HepG2 (cell line): ENCODE measurements around the gene EFCAB8. TPM values are rescaled to one million over a fixed set of nuclear protein-coding genes. Genes with fewer than 3 reads are reported as not detected.

Experiments used
- ATM ChIP-seq: fragments of 450-650 bp; IDR thresholded peaks from 2 replicates; pipeline ENCODE4 v1.7.1; 2017; ENCODE audit warnings: mild to moderate bottlenecking, borderline replicate concordance
- CTCF ChIP-seq: sonication (generic); formaldehyde crosslinking; IDR thresholded peaks from 2 replicates; pipeline ENCODE4 v1.5.0; 2020; ENCODE audit warnings: mild to moderate bottlenecking, missing genetic modification reagents, moderate library complexity
- DR1 ChIP-seq: sonication (generic); formaldehyde crosslinking; IDR thresholded peaks from 2 replicates; pipeline ENCODE4 v1.8.0; 2021; ENCODE audit warnings: mild to moderate bottlenecking, missing genetic modification reagents, inconsistent platforms
- HDAC6 ChIP-seq: fragments of 200-600 bp; sonication (generic); IDR thresholded peaks from 2 replicates; pipeline ENCODE4 v1.7.0; 2017; ENCODE audit warnings: mild to moderate bottlenecking, antibody characterized with exemption, low read length, low read depth
- HES4 ChIP-seq: sonication (generic); formaldehyde crosslinking; IDR thresholded peaks from 2 replicates; pipeline ENCODE4 v1.9.0; 2021; ENCODE audit warnings: mild to moderate bottlenecking, missing genetic modification reagents, borderline replicate concordance
- IRF1 ChIP-seq: sonication (generic); formaldehyde crosslinking; IDR thresholded peaks from 2 replicates; pipeline ENCODE4 v1.4.0; 2020; ENCODE audit warnings: low read depth, mild to moderate bottlenecking, missing genetic modification reagents
- MIER2 ChIP-seq: IDR thresholded peaks from 2 replicates; pipeline ENCODE4 v1.6.1; 2016; ENCODE audit warnings: missing biosample characterization, missing genetic modification reagents
- NFE2 ChIP-seq: sonication (generic); formaldehyde crosslinking; IDR thresholded peaks from 2 replicates; pipeline ENCODE4 v1.4.0; 2020; ENCODE audit warnings: missing genetic modification reagents
- RBFOX2 ChIP-seq: fragments of 200-400 bp; formaldehyde crosslinking; IDR thresholded peaks from 2 replicates; pipeline ENCODE4 v1.6.1; 2017; ENCODE audit warnings: low read depth, mild to moderate bottlenecking, low read length
- RXRA ChIP-seq: sonication (generic); formaldehyde crosslinking; IDR thresholded peaks from 2 replicates; pipeline ENCODE4 v1.5.1; 2020; ENCODE audit warnings: missing genetic modification reagents
- SIN3B ChIP-seq: fragments of 150-350 bp; IDR thresholded peaks from 2 replicates; pipeline ENCODE4 v1.6.1; 2014; ENCODE audit warnings: low read length
- ZBTB21 ChIP-seq: sonication (generic); formaldehyde crosslinking; IDR thresholded peaks from 2 replicates; pipeline ENCODE4 v1.4.0; 2020; ENCODE audit warnings: missing genetic modification reagents
- ZC3H4 ChIP-seq: sonication (generic); formaldehyde crosslinking; IDR thresholded peaks from 2 replicates; pipeline ENCODE4 v1.4.0; 2020; ENCODE audit warnings: missing genetic modification reagents, borderline replicate concordance
- ZFP90 ChIP-seq: sonication (generic); formaldehyde crosslinking; IDR thresholded peaks from 2 replicates; pipeline ENCODE4 v1.8.0; 2022; ENCODE audit warnings: missing genetic modification reagents, mild to moderate bottlenecking, inconsistent platforms, borderline replicate concordance
- ZNF207 ChIP-seq: fragments of 450-650 bp; IDR thresholded peaks from 2 replicates; pipeline ENCODE4 v1.6.1; 2016; ENCODE audit warnings: antibody characterized with exemption, borderline replicate concordance
- ZNF546 ChIP-seq: sonication (generic); formaldehyde crosslinking; conservative IDR thresholded peaks from 2 replicates; pipeline ENCODE4 v1.8.1; 2023; ENCODE audit warnings: mild to moderate bottlenecking, missing genetic modification reagents
- ZNF879 ChIP-seq: sonication (generic); formaldehyde crosslinking; IDR thresholded peaks from 2 replicates; pipeline ENCODE4 v1.8.1; 2023; ENCODE audit warnings: missing genetic modification reagents
- polyA plus RNA-seq, 8 experiments: library from polyadenylated mRNA; depleted of rRNA in 3 of 8; stranded (reverse) in 7 of 8; unstranded in 1 of 8; fragments of >200 nt; fragmentation: Illumina TruSeq in 4 of 8; extraction: Trizol in 4 of 8; gene quantifications; 2 replicates each; pipeline versions ENCODE4 v1.2.1 to v1.2.3, GENCODE V29; 2011 to 2016; ENCODE audit warnings: low read depth in 4 of 8, missing spikeins in 1 of 8, mixed read lengths in 1 of 8; ENCODE audit not compliant: insufficient read depth in 1 of 8
- total RNA-seq, 5 experiments: library from RNA; depleted of rRNA; stranded (reverse); fragments of >200 nt; fragmentation: Illumina TruSeq; extraction: Trizol; gene quantifications; 2 replicates each; pipeline ENCODE4 v1.2.3, GENCODE V29; 2016; ENCODE audit warnings: low read depth in 1 of 5
- TF ChIP-seq, protein P1 (sequence below), 2 experiments: IDR thresholded peaks; 2 replicates each; pipeline ENCODE4 v1.6.1; 2011 to 2012; ENCODE audit warnings: low read length in 2 of 2, borderline replicate concordance in 1 of 2, low read depth in 1 of 2, mild to moderate bottlenecking in 1 of 2, moderate library complexity in 1 of 2
- TF ChIP-seq, protein P2 (sequence below): sonication (generic); formaldehyde crosslinking; IDR thresholded peaks from 2 replicates; pipeline ENCODE4 v1.4.0; 2020; ENCODE audit warnings: missing genetic modification reagents, mild to moderate bottlenecking, borderline replicate concordance
- TF ChIP-seq, protein P3 (sequence below): IDR thresholded peaks from 2 replicates; pipeline ENCODE4 v1.6.1; 2012; ENCODE audit warnings: low read depth, low read length, improper control_type of control experiment

Gene EFCAB8
- total and polyA plus RNA-seq, 2 of the 13 experiments (the other 11 are each of a cell fraction or from before 2014, with no cell fraction given) = 0.15 to 0.22 TPM

DNA sequence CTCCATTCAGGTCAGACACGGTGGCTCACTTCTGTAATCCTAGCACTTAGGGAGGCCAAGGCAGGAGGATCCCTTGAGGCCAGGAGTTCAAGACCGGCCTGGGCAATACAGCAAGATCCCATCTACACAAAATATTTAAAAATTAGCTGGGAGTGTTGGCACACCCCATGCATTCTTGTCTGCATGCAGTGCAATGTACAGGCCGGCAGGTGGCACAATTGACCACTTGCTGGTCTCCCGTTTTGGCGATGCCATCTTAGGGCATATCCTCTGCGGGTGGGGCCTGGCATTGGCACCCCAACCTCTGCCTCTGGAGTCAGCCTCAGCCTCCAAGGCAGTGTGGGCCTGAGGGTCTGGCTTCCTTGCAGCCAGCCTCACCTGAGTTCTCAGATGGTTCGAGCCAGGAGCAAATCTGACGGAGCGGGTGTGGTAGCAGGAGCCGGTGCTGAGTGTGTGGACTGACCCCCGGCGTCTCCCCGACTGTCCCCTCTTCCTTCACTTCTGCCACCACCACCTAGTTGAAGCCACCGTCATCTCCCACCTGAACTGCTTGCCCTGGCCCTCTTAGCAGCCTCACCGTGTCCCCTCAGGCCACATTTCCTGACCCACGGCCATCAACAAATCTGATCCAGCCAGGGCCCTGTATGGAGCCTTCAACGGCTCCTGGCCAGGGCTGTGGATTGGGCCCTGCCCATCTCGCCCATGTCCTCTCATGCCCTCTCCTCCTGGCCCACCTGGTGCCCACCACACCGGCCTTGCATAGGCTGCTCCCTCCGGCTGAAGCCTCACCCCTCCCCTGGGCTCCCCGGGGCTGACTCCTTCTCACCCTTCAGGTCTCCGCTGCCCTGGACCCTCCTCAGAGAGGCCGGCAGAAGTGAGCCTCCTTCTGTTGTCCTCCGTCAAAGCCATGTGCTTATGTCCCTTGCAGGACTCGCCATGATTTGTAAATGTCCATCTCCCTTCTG, 44.0 kb downstream of the EFCAB8 start (continued):
- TF ChIP-seq HDAC6 (no peak), ZNF207 (no peak), CTCF (CRISPR knock-in tag) (peak; percentile 99), ZC3H4 (CRISPR knock-in tag) (no peak), HES4 (no peak), RBFOX2 (no peak), RXRA (no peak; the same call in 1 of the 2 replicates), ZNF879 (CRISPR knock-in tag) (no peak), ZBTB21 (no peak), ZNF546 (no peak), ATM (no peak), DR1 (CRISPR knock-in tag) (no peak), MIER2 (CRISPR knock-in tag) (peak; percentile 16; the same call in 1 of the 2 replicates), NFE2 (CRISPR knock-in tag) (no peak), ZFP90 (CRISPR knock-in tag) (0 out of 2 replicates have a peak, but pooled peaks have one; percentile 16), IRF1 (no peak), SIN3B (no peak)
- TF ChIP-seq, protein P1, sequence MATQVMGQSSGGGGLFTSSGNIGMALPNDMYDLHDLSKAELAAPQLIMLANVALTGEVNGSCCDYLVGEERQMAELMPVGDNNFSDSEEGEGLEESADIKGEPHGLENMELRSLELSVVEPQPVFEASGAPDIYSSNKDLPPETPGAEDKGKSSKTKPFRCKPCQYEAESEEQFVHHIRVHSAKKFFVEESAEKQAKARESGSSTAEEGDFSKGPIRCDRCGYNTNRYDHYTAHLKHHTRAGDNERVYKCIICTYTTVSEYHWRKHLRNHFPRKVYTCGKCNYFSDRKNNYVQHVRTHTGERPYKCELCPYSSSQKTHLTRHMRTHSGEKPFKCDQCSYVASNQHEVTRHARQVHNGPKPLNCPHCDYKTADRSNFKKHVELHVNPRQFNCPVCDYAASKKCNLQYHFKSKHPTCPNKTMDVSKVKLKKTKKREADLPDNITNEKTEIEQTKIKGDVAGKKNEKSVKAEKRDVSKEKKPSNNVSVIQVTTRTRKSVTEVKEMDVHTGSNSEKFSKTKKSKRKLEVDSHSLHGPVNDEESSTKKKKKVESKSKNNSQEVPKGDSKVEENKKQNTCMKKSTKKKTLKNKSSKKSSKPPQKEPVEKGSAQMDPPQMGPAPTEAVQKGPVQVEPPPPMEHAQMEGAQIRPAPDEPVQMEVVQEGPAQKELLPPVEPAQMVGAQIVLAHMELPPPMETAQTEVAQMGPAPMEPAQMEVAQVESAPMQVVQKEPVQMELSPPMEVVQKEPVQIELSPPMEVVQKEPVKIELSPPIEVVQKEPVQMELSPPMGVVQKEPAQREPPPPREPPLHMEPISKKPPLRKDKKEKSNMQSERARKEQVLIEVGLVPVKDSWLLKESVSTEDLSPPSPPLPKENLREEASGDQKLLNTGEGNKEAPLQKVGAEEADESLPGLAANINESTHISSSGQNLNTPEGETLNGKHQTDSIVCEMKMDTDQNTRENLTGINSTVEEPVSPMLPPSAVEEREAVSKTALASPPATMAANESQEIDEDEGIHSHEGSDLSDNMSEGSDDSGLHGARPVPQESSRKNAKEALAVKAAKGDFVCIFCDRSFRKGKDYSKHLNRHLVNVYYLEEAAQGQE (IDR thresholded peaks at IDR 0.05; ENCODE audit: borderline replicate concordance in 1 of 2, low read depth in 1 of 2, low read length in 2 of 2) = no peak
- TF ChIP-seq, protein P2, sequence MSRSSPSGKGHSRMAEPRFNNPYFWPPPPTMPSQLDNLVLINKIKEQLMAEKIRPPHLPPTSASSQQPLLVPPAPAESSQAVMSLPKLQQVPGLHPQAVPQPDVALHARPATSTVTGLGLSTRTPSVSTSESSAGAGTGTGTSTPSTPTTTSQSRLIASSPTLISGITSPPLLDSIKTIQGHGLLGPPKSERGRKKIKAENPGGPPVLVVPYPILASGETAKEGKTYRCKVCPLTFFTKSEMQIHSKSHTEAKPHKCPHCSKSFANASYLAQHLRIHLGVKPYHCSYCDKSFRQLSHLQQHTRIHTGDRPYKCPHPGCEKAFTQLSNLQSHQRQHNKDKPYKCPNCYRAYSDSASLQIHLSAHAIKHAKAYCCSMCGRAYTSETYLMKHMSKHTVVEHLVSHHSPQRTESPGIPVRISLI = no peak
- TF ChIP-seq, protein P3, sequence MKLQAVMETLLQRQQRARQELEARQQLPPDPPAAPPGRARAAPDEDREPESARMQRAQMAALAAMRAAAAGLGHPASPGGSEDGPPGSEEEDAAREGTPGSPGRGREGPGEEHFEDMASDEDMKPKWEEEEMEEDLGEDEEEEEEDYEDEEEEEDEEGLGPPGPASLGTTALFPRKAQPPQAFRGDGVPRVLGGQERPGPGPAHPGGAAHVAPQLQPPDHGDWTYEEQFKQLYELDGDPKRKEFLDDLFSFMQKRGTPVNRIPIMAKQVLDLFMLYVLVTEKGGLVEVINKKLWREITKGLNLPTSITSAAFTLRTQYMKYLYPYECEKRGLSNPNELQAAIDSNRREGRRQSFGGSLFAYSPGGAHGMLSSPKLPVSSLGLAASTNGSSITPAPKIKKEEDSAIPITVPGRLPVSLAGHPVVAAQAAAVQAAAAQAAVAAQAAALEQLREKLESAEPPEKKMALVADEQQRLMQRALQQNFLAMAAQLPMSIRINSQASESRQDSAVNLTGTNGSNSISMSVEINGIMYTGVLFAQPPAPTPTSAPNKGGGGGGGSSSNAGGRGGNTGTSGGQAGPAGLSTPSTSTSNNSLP = no peak
